Right atrium auricular region (tissue), 2 donors: ENCODE results near the gene AGMAT. TPM values are rescaled to one million over a fixed set of nuclear protein-coding genes. Genes with fewer than 3 reads are reported as not detected.
"Not testable (repeated sequence)": the region's sequence is repeated elsewhere in the genome, so short reads cannot be mapped to it uniquely, and the experiment has no call there.

Experiments
- DNase-seq: peaks from one replicate; pipeline ENCODE4 v3.0.0-alpha.2; 2019; ENCODE audit warnings: low spot score
- H3K27ac ChIP-seq, 2 donors: fragments of 200-600 bp; sonication (generic); 1 replicate in 1 of 2; 2 replicates in 1 of 2; pipeline ENCODE4 v1.5.1; 2016 to 2019
- H3K27me3 ChIP-seq, 2 donors: fragments of 200-600 bp; sonication (generic); one replicate each; pipeline versions ENCODE4 v1.5.1 to v1.6.0; 2017 to 2019
- H3K36me3 ChIP-seq: fragments of 200-600 bp; sonication (generic); one replicate; pipeline ENCODE4 v1.5.1; 2016
- H3K4me1 ChIP-seq, 2 donors: fragments of 200-600 bp; sonication (generic); one replicate each; pipeline versions ENCODE4 v1.5.1 to v1.6.0; 2017 to 2019
- H3K4me3 ChIP-seq, 2 donors: fragments of 200-600 bp; sonication (generic); 1 replicate in 1 of 2; 2 replicates in 1 of 2; pipeline ENCODE4 v1.5.1; 2017 to 2019; ENCODE audit warnings: mild to moderate bottlenecking in 1 of 2, moderate library complexity in 1 of 2
- H3K9me3 ChIP-seq, 2 donors: fragments of 200-600 bp; sonication (generic); one replicate each; pipeline ENCODE4 v1.5.1; 2019
- CTCF ChIP-seq, 2 donors: fragments of 200-600 bp; sonication (generic); IDR thresholded peaks; one replicate each; pipeline ENCODE4 v1.5.1; 2019; ENCODE audit warnings: antibody characterized with exemption in 2 of 2
- total RNA-seq, 2 donors: library from RNA; depleted of rRNA; stranded (reverse); fragments of >200 nt; gene quantifications; one replicate each; pipeline ENCODE4 v1.1.0, GENCODE V29; 2016

The AGMAT gene
- total RNA-seq, 2 donors from 2014 or later, result not detected

GRCh38 chr1:15616373-15617172 is 31.7 kb upstream of the AGMAT start:
- Histone ChIP-seq H3K27me3 (no peaks in the 10 kb centered on the region), H3K27ac (peak overlapping the region; percentile 83 to 98), H3K9me3 (no peaks in the 10 kb centered on the region), H3K4me1 (peaks cover 0 to 39% of the 10 kb centered on the region in 2 donors), H3K4me3 (peak overlapping the region; percentile 40 to 91), H3K36me3 (no peaks in the 10 kb centered on the region)
- no peak for TF ChIP-seq CTCF (IDR thresholded peaks at IDR 0.05)
- no peak for DNase-seq

- no peaks in the 10 kb centered on the region for H3K36me3 ChIP-seq
- no peaks in the 10 kb centered on the region for H3K4me1 ChIP-seq
- H3K27ac ChIP-seq, result no peak overlapping the region
- no peak for TF ChIP-seq CTCF (IDR thresholded peaks at IDR 0.05)
- H3K4me3 ChIP-seq, result no peak overlapping the region
- H3K27me3 ChIP-seq, result no peaks in the 10 kb centered on the region
- no peak for DNase-seq
- no peaks in the 10 kb centered on the region for H3K9me3 ChIP-seq
These were observed 25.3 kb upstream of the AGMAT start for GRCh38 chr1:15610167-15610566.

GRCh38 chr1:15609631-15610030 is 24.8 kb upstream of the AGMAT start:
- no peak overlapping the region for H3K4me3 ChIP-seq
- no peak for TF ChIP-seq CTCF (IDR thresholded peaks at IDR 0.05)
- H3K4me1 ChIP-seq, result no peaks in the 10 kb centered on the region
- H3K27ac ChIP-seq, result no peak overlapping the region
- H3K36me3 ChIP-seq, result no peaks in the 10 kb centered on the region
- no peaks in the 10 kb centered on the region for H3K27me3 ChIP-seq
- no peaks in the 10 kb centered on the region for H3K9me3 ChIP-seq
- DNase-seq, result no peak

- no peak overlapping the region for H3K4me3 ChIP-seq
- peaks cover 0 to 21% of the 10 kb centered on the region in 2 donors for H3K4me1 ChIP-seq
- no peaks in the 10 kb centered on the region for H3K36me3 ChIP-seq
- TF ChIP-seq CTCF (IDR thresholded peaks at IDR 0.05), result no peak
- no peaks in the 10 kb centered on the region for H3K27me3 ChIP-seq
- DNase-seq, result no peak
- no peaks in the 10 kb centered on the region for H3K9me3 ChIP-seq
- H3K27ac ChIP-seq, result no peak overlapping the region
These were observed 20.8 kb upstream of the AGMAT start for GRCh38 chr1:15605398-15606383.

GRCh38 chr1:15604400-15604799 is 19.5 kb upstream of the AGMAT start:
- H3K4me1 ChIP-seq, result peaks cover 0 to 21% of the 10 kb centered on the region in 2 donors
- not testable (repeated sequence) for H3K36me3 ChIP-seq, H3K9me3 ChIP-seq, H3K27ac ChIP-seq, DNase-seq, H3K4me3 ChIP-seq, H3K27me3 ChIP-seq

- not testable (repeated sequence) for H3K27me3 ChIP-seq, DNase-seq, H3K36me3 ChIP-seq, H3K9me3 ChIP-seq
- Histone ChIP-seq H3K27ac (peak overlapping the region; percentile 75 to 78), H3K4me1 (peaks cover 0 to 21% of the 10 kb centered on the region in 2 donors), H3K4me3 (peak overlapping the region; percentile 64 to 76)
These were observed 19.1 kb upstream of the AGMAT start for GRCh38 chr1:15603966-15604282.
